Panc1 (cell line): ENCODE measurements around the gene PDK3.

Experiments used
- CTCF ChIP-seq: fragments of 450-650 bp; IDR thresholded peaks from 2 replicates; pipeline ENCODE4 v1.5.1; 2017; ENCODE audit warnings: mild to moderate bottlenecking
- POLR2AphosphoS5 ChIP-seq: IDR thresholded peaks from 2 replicates; pipeline ENCODE4 v1.6.1; 2012; ENCODE audit warnings: mild to moderate bottlenecking, low read depth, low read length, moderate library complexity
- REST ChIP-seq, 2 experiments: IDR thresholded peaks; 2 replicates each; pipeline ENCODE4 v1.6.1; 2011 to 2012; ENCODE audit warnings: low read depth in 2 of 2, control low read depth in 1 of 2, low read length in 1 of 2, mild to moderate bottlenecking in 1 of 2, moderate library complexity in 1 of 2; ENCODE audit not compliant: insufficient read depth in 1 of 2

GRCh38 chrX:24487571-24487970, 22.5 kb downstream of the PDK3 start:
- TF ChIP-seq CTCF (no peak), POLR2AphosphoS5 (no peak), REST (IDR thresholded peaks at IDR 0.05; ENCODE audit: insufficient read depth in 1 of 2, low read depth in 2 of 2, low read length in 1 of 2) (no peak)
